ENCODE measurements around the gene RAC2. TPM values are rescaled to one million over a fixed set of nuclear protein-coding genes. Genes with fewer than 3 reads are reported as not detected.
A peak's percentile ranks its signal among the peaks of the same experiment; 100 is the strongest.

The RAC2 gene
- total and polyA plus RNA-seq, 9 of the 15 experiments (the other 6 are each of a cell fraction or from before 2014, with no cell fraction given), result 22.7 to 103 (median 43.3) TPM

DNA sequence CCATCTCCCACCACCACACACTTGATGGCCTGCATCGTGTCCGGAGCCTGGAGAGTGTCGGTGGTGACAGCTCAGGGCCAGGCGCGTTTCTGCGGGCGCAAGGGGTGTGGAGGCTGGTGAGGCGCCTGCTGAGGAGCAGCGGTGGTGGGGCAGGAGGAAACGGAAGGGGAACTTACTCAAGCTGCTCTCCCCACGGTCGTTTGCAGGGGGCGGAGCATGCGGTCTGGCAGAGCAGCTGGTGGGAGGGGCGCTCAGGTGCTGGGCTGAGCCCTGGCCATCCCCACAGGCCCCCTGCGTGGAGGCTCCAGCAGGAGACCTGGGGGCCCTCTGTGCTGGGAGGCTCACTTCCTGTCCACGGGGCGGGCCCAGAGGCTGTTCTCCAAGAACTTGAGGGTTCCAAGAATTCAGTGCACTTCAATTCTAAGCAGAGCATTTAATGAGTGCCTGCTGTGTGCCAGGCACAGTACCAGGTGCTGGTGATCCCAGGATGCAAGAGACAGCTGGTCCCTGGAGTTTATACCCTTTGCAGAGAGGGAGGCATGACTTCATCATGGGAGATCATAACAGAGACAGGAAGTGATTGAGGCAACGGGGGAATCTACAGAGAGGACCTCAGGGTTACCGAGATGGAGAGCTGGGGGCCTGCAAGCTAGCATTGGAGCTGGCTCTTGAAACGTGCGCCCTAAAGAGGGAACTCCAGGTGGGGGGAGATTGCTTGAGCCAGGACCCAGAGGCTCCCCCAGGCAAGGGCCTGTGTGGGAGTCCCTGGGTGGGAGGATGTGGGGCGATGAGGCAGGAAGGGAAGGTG lies at the start of gene RAC2 (continued):
- TF ChIP-seq, protein P1, sequence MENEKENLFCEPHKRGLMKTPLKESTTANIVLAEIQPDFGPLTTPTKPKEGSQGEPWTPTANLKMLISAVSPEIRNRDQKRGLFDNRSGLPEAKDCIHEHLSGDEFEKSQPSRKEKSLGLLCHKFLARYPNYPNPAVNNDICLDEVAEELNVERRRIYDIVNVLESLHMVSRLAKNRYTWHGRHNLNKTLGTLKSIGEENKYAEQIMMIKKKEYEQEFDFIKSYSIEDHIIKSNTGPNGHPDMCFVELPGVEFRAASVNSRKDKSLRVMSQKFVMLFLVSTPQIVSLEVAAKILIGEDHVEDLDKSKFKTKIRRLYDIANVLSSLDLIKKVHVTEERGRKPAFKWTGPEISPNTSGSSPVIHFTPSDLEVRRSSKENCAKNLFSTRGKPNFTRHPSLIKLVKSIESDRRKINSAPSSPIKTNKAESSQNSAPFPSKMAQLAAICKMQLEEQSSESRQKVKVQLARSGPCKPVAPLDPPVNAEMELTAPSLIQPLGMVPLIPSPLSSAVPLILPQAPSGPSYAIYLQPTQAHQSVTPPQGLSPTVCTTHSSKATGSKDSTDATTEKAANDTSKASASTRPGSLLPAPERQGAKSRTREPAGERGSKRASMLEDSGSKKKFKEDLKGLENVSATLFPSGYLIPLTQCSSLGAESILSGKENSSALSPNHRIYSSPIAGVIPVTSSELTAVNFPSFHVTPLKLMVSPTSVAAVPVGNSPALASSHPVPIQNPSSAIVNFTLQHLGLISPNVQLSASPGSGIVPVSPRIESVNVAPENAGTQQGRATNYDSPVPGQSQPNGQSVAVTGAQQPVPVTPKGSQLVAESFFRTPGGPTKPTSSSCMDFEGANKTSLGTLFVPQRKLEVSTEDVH (IDR thresholded peaks at IDR 0.05; ENCODE audit: low read depth, partially characterized antibody), result no peak
- TF ChIP-seq LCOR (CRISPR knock-in tag; IDR thresholded peaks at IDR 0.05) (no peak), KDM1A (IDR thresholded peaks at IDR 0.05) (peak in 1 of 2 experiments; percentile 60; a peak in 2 of 4 replicates), ZNF324 (CRISPR knock-in tag; IDR thresholded peaks at IDR 0.05) (no peak), ZFP36 (IDR thresholded peaks at IDR 0.05; ENCODE audit: low read depth, low read length, partially characterized antibody) (no peak), RBM14 (IDR thresholded peaks at IDR 0.05; ENCODE audit: borderline replicate concordance, insufficient read depth, low read depth, low read length) (no peak), SREBF1 (IDR thresholded peaks at IDR 0.05; ENCODE audit: borderline replicate concordance, low read depth, low read length) (no peak), FOXA3 (CRISPR knock-in tag; conservative IDR thresholded peaks at IDR 0.05 in 1 of 2, IDR thresholded peaks at IDR 0.05 in 1 of 2) (no peak), BHLHE40 (IDR thresholded peaks at IDR 0.05; ENCODE audit: low read length) (peak; percentile 58), DMBX1 (CRISPR knock-in tag; IDR thresholded peaks at IDR 0.05; ENCODE audit: borderline replicate concordance) (no peak), PRPF4 (IDR thresholded peaks at IDR 0.05; ENCODE audit: insufficient read depth, low read depth, low read length, poor library complexity, severe bottlenecking) (no peak), C11orf30 (IDR thresholded peaks at IDR 0.05; ENCODE audit: low read depth) (no peak), SOX6 (IDR thresholded peaks at IDR 0.05) (no peak)
- TF ChIP-seq, protein P2, sequence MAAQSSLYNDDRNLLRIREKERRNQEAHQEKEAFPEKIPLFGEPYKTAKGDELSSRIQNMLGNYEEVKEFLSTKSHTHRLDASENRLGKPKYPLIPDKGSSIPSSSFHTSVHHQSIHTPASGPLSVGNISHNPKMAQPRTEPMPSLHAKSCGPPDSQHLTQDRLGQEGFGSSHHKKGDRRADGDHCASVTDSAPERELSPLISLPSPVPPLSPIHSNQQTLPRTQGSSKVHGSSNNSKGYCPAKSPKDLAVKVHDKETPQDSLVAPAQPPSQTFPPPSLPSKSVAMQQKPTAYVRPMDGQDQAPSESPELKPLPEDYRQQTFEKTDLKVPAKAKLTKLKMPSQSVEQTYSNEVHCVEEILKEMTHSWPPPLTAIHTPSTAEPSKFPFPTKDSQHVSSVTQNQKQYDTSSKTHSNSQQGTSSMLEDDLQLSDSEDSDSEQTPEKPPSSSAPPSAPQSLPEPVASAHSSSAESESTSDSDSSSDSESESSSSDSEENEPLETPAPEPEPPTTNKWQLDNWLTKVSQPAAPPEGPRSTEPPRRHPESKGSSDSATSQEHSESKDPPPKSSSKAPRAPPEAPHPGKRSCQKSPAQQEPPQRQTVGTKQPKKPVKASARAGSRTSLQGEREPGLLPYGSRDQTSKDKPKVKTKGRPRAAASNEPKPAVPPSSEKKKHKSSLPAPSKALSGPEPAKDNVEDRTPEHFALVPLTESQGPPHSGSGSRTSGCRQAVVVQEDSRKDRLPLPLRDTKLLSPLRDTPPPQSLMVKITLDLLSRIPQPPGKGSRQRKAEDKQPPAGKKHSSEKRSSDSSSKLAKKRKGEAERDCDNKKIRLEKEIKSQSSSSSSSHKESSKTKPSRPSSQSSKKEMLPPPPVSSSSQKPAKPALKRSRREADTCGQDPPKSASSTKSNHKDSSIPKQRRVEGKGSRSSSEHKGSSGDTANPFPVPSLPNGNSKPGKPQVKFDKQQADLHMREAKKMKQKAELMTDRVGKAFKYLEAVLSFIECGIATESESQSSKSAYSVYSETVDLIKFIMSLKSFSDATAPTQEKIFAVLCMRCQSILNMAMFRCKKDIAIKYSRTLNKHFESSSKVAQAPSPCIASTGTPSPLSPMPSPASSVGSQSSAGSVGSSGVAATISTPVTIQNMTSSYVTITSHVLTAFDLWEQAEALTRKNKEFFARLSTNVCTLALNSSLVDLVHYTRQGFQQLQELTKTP (IDR thresholded peaks at IDR 0.05; ENCODE audit: low read depth in 1 of 2, partially characterized antibody in 2 of 2), result no peak
- TF ChIP-seq, protein P3, sequence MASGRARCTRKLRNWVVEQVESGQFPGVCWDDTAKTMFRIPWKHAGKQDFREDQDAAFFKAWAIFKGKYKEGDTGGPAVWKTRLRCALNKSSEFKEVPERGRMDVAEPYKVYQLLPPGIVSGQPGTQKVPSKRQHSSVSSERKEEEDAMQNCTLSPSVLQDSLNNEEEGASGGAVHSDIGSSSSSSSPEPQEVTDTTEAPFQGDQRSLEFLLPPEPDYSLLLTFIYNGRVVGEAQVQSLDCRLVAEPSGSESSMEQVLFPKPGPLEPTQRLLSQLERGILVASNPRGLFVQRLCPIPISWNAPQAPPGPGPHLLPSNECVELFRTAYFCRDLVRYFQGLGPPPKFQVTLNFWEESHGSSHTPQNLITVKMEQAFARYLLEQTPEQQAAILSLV (tag; IDR thresholded peaks at IDR 0.05), result no peak
- TF ChIP-seq, protein P4, sequence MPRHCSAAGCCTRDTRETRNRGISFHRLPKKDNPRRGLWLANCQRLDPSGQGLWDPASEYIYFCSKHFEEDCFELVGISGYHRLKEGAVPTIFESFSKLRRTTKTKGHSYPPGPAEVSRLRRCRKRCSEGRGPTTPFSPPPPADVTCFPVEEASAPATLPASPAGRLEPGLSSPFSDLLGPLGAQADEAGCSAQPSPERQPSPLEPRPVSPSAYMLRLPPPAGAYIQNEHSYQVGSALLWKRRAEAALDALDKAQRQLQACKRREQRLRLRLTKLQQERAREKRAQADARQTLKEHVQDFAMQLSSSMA (CRISPR knock-in tag; IDR thresholded peaks at IDR 0.05), result no peak

Measured in K562 (cell line).